Calu3 (cell line): ENCODE data around the gene IGSF3. TPM values are rescaled to one million over a fixed set of nuclear protein-coding genes. Genes with fewer than 3 reads are reported as not detected.
"Not testable (repeated sequence)": the region's sequence is repeated elsewhere in the genome, so short reads cannot be mapped to it uniquely, and the experiment has no call there.

Source experiments
- BruUV-seq: library from RNA; stranded (reverse); fragments of 400-500 nt; replicated peaks from 2 replicates; lab custom pipeline; 2021; lab: Mats Ljungman, UMichigan
- CTCF ChIA-PET: fragments of 300-600 bp; sonication (Branson Sonifier 250); formaldehyde crosslinking; loops from one replicate; lab custom pipeline; 2022; ENCODE audit warnings: antibody characterized with exemption; lab: Charles Lee
- DNase-seq: peaks from one replicate; pipeline ENCODE4 v3.0.0; 2022
- H3K27ac Mint-ChIP-seq: one replicate; pipeline ENCODE4 v1.8.0; 2022; ENCODE audit warnings: mixed read lengths; ENCODE audit not compliant: unreplicated experiment
- H3K27me3 Mint-ChIP-seq: one replicate; pipeline ENCODE4 v1.8.0; 2022; ENCODE audit warnings: mixed read lengths; ENCODE audit not compliant: unreplicated experiment
- H3K36me3 Mint-ChIP-seq: one replicate; pipeline ENCODE4 v1.8.0; 2022; ENCODE audit warnings: mild to moderate bottlenecking, moderate library complexity, mixed read lengths; ENCODE audit not compliant: insufficient read depth, unreplicated experiment
- H3K4me1 Mint-ChIP-seq: one replicate; pipeline ENCODE4 v1.8.0; 2022; ENCODE audit warnings: mild to moderate bottlenecking, low read depth, mixed read lengths; ENCODE audit not compliant: unreplicated experiment
- H3K4me3 Mint-ChIP-seq: one replicate; pipeline ENCODE4 v1.8.0; 2022; ENCODE audit warnings: mild to moderate bottlenecking, low read depth, moderate library complexity, mixed read lengths; ENCODE audit not compliant: unreplicated experiment
- H3K9me3 Mint-ChIP-seq: one replicate; pipeline ENCODE4 v1.8.0; 2022; ENCODE audit warnings: low read depth, mixed read lengths; ENCODE audit not compliant: unreplicated experiment
- intact Hi-C: fragments of 100-400 bp; cut with micrococcal nuclease; formaldehyde crosslinking; loops from one replicate; pipeline ENCODE4 v1.10.0; 2022; ENCODE audit not compliant: unreplicated experiment
- total RNA-seq: library from RNA; stranded (reverse); gene quantifications from 2 replicates; pipeline ENCODE4 v1.2.3, GENCODE V29; 2022

Gene IGSF3
- total RNA-seq, 1 experiment from 2014 or later, result 15.3 TPM

GRCh38 chr1:116597388-116597787 lies 70.1 kb downstream of the IGSF3 start:
- BruUV-seq, DNase-seq, H3K36me3 Mint-ChIP-seq, H3K4me3 Mint-ChIP-seq, H3K27me3 Mint-ChIP-seq, CTCF ChIA-PET, H3K27ac Mint-ChIP-seq, intact Hi-C loops, H3K9me3 Mint-ChIP-seq: not testable (repeated sequence)
- peaks cover 23% of the 10 kb centered on the region for H3K4me1 Mint-ChIP-seq

- H3K36me3 Mint-ChIP-seq, intact Hi-C loops, BruUV-seq, H3K27me3 Mint-ChIP-seq, H3K27ac Mint-ChIP-seq, H3K4me3 Mint-ChIP-seq, DNase-seq, H3K9me3 Mint-ChIP-seq: not testable (repeated sequence)
- peaks cover 23% of the 10 kb centered on the region for H3K4me1 Mint-ChIP-seq
- CTCF ChIA-PET, result interaction anchor here (0.8 to 2.1 kb wide), 3 partner anchors 22 to 458 kb away, joined by 3 to 11 read pairs (median 5); no protein-coding TSS in a partner anchor
Measured at GRCh38 chr1:116596742-116597307, 70.7 kb downstream of the IGSF3 start.

GRCh38 chr1:116595946-116596741 lies 71.4 kb downstream of the IGSF3 start:
- H3K36me3 Mint-ChIP-seq, H3K9me3 Mint-ChIP-seq, intact Hi-C loops, DNase-seq, BruUV-seq, H3K27me3 Mint-ChIP-seq: not testable (repeated sequence)
- Mint-ChIP-seq H3K4me3 (peak overlapping the region; percentile 42), H3K4me1 (peaks cover 23% of the 10 kb centered on the region), H3K27ac (peak overlapping the region; percentile 24)
- CTCF ChIA-PET, result interaction anchor here (0.8 to 2.1 kb wide), 3 partner anchors 22 to 457 kb away, joined by 3 to 11 read pairs (median 5); no protein-coding TSS in a partner anchor

GRCh38 chr1:116595065-116595840 lies 72.3 kb downstream of the IGSF3 start:
- H3K27ac Mint-ChIP-seq, H3K4me3 Mint-ChIP-seq, intact Hi-C loops, H3K9me3 Mint-ChIP-seq, H3K27me3 Mint-ChIP-seq, H3K36me3 Mint-ChIP-seq, BruUV-seq, DNase-seq: not testable (repeated sequence)
- H3K4me1 Mint-ChIP-seq, result peaks cover 23% of the 10 kb centered on the region
- CTCF ChIA-PET, result interaction anchor here (0.7 to 2.1 kb wide), 3 partner anchors 21 to 456 kb away, joined by 3 to 11 read pairs (median 5); no protein-coding TSS in a partner anchor

DNA sequence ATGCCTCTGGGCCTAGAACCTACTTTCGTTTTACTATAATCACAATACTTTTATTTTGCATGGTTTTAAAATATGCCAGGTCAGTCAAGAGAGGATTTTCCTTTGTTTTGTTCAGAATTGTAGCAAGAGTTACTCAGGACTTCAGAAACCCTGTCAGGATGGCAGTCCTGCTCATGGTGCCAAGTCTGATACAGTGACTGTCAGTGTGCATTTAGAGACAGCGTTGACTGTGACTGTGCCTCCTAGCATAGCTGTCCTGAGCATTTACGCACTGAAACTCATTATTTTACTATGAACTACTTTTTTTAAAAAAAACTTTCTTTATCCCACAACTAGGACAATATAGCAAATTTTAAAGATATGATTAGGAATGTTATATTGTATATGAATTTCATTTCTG lies 73.6 kb downstream of the IGSF3 start:
- DNase-seq, H3K27ac Mint-ChIP-seq, H3K36me3 Mint-ChIP-seq, H3K4me3 Mint-ChIP-seq, BruUV-seq, CTCF ChIA-PET, H3K27me3 Mint-ChIP-seq, H3K9me3 Mint-ChIP-seq, intact Hi-C loops: not testable (repeated sequence)
- peaks cover 34% of the 10 kb centered on the region for H3K4me1 Mint-ChIP-seq

DNA sequence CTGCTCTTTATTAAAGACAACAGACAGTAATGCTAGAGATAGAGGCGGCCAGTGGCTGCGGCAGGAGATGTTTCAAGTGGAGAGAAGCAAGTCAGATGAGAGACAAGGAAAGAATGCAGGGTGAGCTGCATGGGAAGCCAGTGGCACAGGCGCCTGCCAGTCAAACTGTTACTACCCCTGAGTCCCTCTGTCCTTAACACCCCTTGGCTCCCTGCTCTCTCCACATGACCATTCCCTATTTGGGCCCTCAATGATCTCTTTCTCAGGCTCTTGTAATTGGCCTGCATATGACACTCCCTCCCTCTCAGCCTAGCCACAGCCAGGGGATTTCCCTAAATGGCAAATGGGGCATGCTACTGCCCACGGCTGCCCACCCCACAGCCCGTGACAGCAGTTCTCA lies 74.1 kb downstream of the IGSF3 start:
- H3K9me3 Mint-ChIP-seq, H3K27me3 Mint-ChIP-seq, H3K4me3 Mint-ChIP-seq, CTCF ChIA-PET, BruUV-seq, H3K36me3 Mint-ChIP-seq, intact Hi-C loops, H3K27ac Mint-ChIP-seq, DNase-seq: not testable (repeated sequence)
- peaks cover 36% of the 10 kb centered on the region for H3K4me1 Mint-ChIP-seq

GRCh38 chr1:116591951-116592605 lies 75.5 kb downstream of the IGSF3 start:
- H3K27ac Mint-ChIP-seq, CTCF ChIA-PET, DNase-seq, intact Hi-C loops, H3K36me3 Mint-ChIP-seq, H3K4me3 Mint-ChIP-seq, H3K9me3 Mint-ChIP-seq, H3K27me3 Mint-ChIP-seq, BruUV-seq: not testable (repeated sequence)
- H3K4me1 Mint-ChIP-seq, result peaks cover 30% of the 10 kb centered on the region

DNA sequence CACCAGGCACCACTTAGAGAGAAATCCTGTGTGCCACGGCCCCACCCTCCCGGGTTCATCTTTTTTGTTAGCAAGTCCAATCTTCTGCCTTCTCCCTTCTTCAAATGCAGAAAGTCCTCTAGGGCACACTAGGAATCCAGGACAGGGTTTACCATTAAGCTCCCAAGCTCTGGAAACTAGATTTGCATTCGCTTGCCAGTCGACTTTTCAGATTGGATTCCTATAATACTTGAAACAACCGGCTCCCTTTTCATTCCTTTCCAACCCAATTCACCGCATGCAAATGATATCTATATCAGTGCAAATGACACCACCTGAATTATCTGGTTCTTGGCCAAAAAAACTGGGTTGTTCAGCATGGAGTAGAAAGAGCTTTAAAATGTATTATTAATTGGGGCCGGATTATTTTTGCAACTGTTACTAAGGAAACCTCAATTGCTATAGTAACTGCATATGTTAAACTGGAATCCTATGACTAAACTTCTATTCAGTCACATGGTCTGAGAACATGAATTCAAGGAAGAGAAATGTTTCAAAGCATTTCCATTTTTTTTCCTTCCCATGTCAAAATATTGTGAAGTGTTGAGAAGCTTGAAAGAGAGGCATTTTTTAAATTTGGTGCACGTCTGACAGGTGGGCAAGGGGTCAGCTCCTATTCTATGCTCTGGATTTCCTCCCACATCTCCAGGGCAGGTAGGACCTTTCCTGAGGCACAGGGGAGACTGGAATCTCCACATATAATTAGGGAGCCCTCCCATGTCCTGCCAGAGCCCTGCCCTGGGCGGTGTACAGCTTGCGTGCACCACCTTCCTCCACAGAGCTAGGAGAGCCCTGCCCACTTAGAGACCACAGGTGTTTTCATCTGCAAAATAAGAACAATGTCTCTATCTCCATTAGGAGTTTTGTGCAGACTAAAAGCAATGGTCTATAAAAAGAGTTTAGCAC lies 76.3 kb downstream of the IGSF3 start:
- H3K4me1 Mint-ChIP-seq, result peaks cover 24% of the 10 kb centered on the region
- BruUV-seq, H3K27ac Mint-ChIP-seq, H3K27me3 Mint-ChIP-seq, H3K36me3 Mint-ChIP-seq, H3K9me3 Mint-ChIP-seq, intact Hi-C loops, H3K4me3 Mint-ChIP-seq, CTCF ChIA-PET, DNase-seq: not testable (repeated sequence)
